Measurements from ENCODE around the gene PIM1. TPM values are rescaled to one million over a fixed set of nuclear protein-coding genes. Genes with fewer than 3 reads are reported as not detected.

The PIM1 gene
- polyA plus RNA-seq, 1 of the 3 experiments (the other 2 are of a cell fraction), result 33.9 TPM

GRCh38 chr6:37187321-37188022 lies 17.5 kb downstream of the PIM1 start:
- H3K9me3 ChIP-seq, result no peaks in the 10 kb centered on the region
- ChIA-PET CTCF (interaction anchor here (1.2 to 5.7 kb wide), 8 partner anchors 12 to 169 kb away, joined by 3 to 26 read pairs (median 6); no protein-coding TSS in a partner anchor), POLR2A (interaction anchor here (0.7 kb wide), 1 partner anchor 10 kb away, joined by 3 read pairs; no protein-coding TSS in a partner anchor)
- H3K36me3 ChIP-seq (replicated peaks in 1 of 2; ENCODE audit: control insufficient read depth in 1 of 2, insufficient read depth in 2 of 2, low read length in 1 of 2), result no peaks in the 10 kb centered on the region
- H4K20me1 ChIP-seq (ENCODE audit: insufficient read depth), result no peaks in the 10 kb centered on the region
- no peaks in the 10 kb centered on the region for H3K9me2 ChIP-seq
- no peaks in the 10 kb centered on the region for H3K27me3 ChIP-seq (ENCODE audit: insufficient read depth)
- H3F3A ChIP-seq (replicated peaks; ENCODE audit: insufficient read depth), result no peaks in the 10 kb centered on the region
- 74% methylated on average over 7 of the region's 7 CpGs for WGBS (ENCODE audit: low lambda C conversion rate)
- no peak for TF ChIP-seq RXRA (IDR thresholded peaks at IDR 0.05; ENCODE audit: borderline replicate concordance, low read depth)
- TF ChIP-seq FOSL2 (IDR thresholded peaks at IDR 0.05; ENCODE audit: borderline replicate concordance, low read depth), result no peak
- no peak for TF ChIP-seq MEF2A (IDR thresholded peaks at IDR 0.05; ENCODE audit: borderline replicate concordance, low read depth)
- TF ChIP-seq JUND (IDR thresholded peaks at IDR 0.05), result no peak
- TF ChIP-seq FOXJ3 (CRISPR knock-in tag; IDR thresholded peaks at IDR 0.05), result no peak
- no peak for TF ChIP-seq RFX5 (IDR thresholded peaks at IDR 0.05; ENCODE audit: low read length)
- no peak for TF ChIP-seq MXI1 (IDR thresholded peaks at IDR 0.05; ENCODE audit: low read depth, low read length)
- TF ChIP-seq MAX (IDR thresholded peaks at IDR 0.05; ENCODE audit: low read depth), result no peak
- TF ChIP-seq GATA2 (CRISPR knock-in tag; IDR thresholded peaks at IDR 0.05), result no peak
- TF ChIP-seq TEAD4 (IDR thresholded peaks at IDR 0.05; ENCODE audit: borderline replicate concordance, insufficient read depth), result no peak
- no peak for TF ChIP-seq SMC3 (IDR thresholded peaks at IDR 0.05; ENCODE audit: low read depth, low read length)
- TF ChIP-seq USF1 (IDR thresholded peaks at IDR 0.05; ENCODE audit: borderline replicate concordance, low read depth), result no peak
- no peak for TF ChIP-seq ZBTB33 (IDR thresholded peaks at IDR 0.05; ENCODE audit: borderline replicate concordance, low read depth)
- no peak for TF ChIP-seq CHD2 (IDR thresholded peaks at IDR 0.05; ENCODE audit: low read length, partially characterized antibody)
- no peak for TF ChIP-seq USF2 (IDR thresholded peaks at IDR 0.05; ENCODE audit: borderline replicate concordance, low read depth, low read length)
- TF ChIP-seq REST (IDR thresholded peaks at IDR 0.05; ENCODE audit: low read depth, low read length), result no peak
- no peak for TF ChIP-seq IRF3 (IDR thresholded peaks at IDR 0.05; ENCODE audit: low read depth, low read length)
- TF ChIP-seq NRF1 (IDR thresholded peaks at IDR 0.05; ENCODE audit: low read depth, low read length), result no peak
- no peak for TF ChIP-seq FOXM1 (IDR thresholded peaks at IDR 0.05; ENCODE audit: low read depth)
- H3K79me2 ChIP-seq (ENCODE audit: insufficient read depth), result no peaks in the 10 kb centered on the region
- no peak overlapping the region for H3K4me2 ChIP-seq
- no peak overlapping the region for H2AFZ ChIP-seq (ENCODE audit: low read depth)
- DNase-seq, result no peak
- H3K27ac ChIP-seq (ENCODE audit: low read depth in 2 of 2, low read length in 1 of 2), result no peak overlapping the region
- peaks cover 0 to 5% of the 10 kb centered on the region in 2 experiments; a peak in 1 of 4 replicates for H3K4me1 ChIP-seq (ENCODE audit: control insufficient read depth in 1 of 2, insufficient read depth in 2 of 2, low read depth in 1 of 2, low read length in 1 of 2)
- no peak overlapping the region for H3K4me3 ChIP-seq (ENCODE audit: low read depth in 2 of 2, low read length in 1 of 2)
- no peak overlapping the region for H3K9ac ChIP-seq
